K562 (cell line): ENCODE data around the gene SACM1L. TPM values are rescaled to one million over a fixed set of nuclear protein-coding genes. Genes with fewer than 3 reads are reported as not detected.

Experiments used
- ATAC-seq: fragments of 200-7000 bp; cut with Tn5 transposase; 3 replicates; pipeline ENCODE4 v1.9.1; 2020; ENCODE audit warnings: moderate library complexity
- BruUV-seq: library from RNA; stranded (reverse); fragments of 400-500 nt; replicated peaks from 2 replicates; lab custom pipeline; 2021; lab: Mats Ljungman, UMichigan
- CTCF ChIA-PET: fragments of 300-600 bp; formaldehyde crosslinking; extraction: SDS; loops from one replicate; lab custom pipeline; 2021; ENCODE audit warnings: low intra/inter-chr PET ratio; lab: Yijun Ruan, JAX
- POLR2A ChIA-PET: fragments of 300-600, 350-650 bp; sonication (Branson Sonifier 250); formaldehyde crosslinking; extraction: SDS; loops from one replicate; lab custom pipeline; 2021; ENCODE audit warnings: antibody characterized with exemption, inconsistent platforms; lab: Yijun Ruan, JAX
- DNase-seq, 4 experiments: peaks; one replicate each; pipeline versions ENCODE4 v3.0.0 to v3.0.0-alpha.2; 2011 to 2018; ENCODE audit warnings: low spot score in 3 of 4, mixed read lengths in 3 of 4; ENCODE audit errors: extremely low read depth in 1 of 4
- FAIRE-seq: peaks from 2 replicates; lab custom pipeline; 2011; peaks lifted over from hg19 to GRCh38; lab: Jason Lieb, UNC
- H2AFZ ChIP-seq: 2 replicates; pipeline ENCODE4 v1.6.0; 2011; ENCODE audit warnings: low read depth, low read length, control low read depth, inconsistent platforms
- H3K27ac ChIP-seq: fragments of 200-600 bp; 3 replicates; pipeline ENCODE4 v1.8.0; 2011; ENCODE audit warnings: low read depth, mild to moderate bottlenecking, control low read depth, inconsistent platforms, low read length, moderate library complexity, mixed read lengths; ENCODE audit errors: extremely low read depth
- H3K27me3 ChIP-seq, 2 experiments: fragments of 300-600 bp in 1 of 2; 2 replicates in 1 of 2; 3 replicates in 1 of 2; pipeline versions ENCODE4 v1.6.0 to v1.8.0; 2011; ENCODE audit warnings: inconsistent platforms in 2 of 2, low read length in 2 of 2, mild to moderate bottlenecking in 1 of 2, mixed read lengths in 1 of 2, moderate library complexity in 1 of 2; ENCODE audit not compliant: control insufficient read depth in 2 of 2, insufficient read depth in 2 of 2
- H3K36me3 ChIP-seq: fragments of 300-600 bp; 3 replicates; pipeline ENCODE4 v1.8.0; 2011; ENCODE audit warnings: mild to moderate bottlenecking, low read length, inconsistent platforms; ENCODE audit not compliant: control insufficient read depth, insufficient read depth
- H3K4me1 ChIP-seq, 2 experiments: fragments of 200-600 bp in 1 of 2; replicated peaks in 1 of 2; 2 replicates in 1 of 2; 3 replicates in 1 of 2; pipeline versions ENCODE4 v1.5.1 to v1.8.0; 2011; ENCODE audit warnings: inconsistent platforms in 2 of 2, low read length in 2 of 2, mild to moderate bottlenecking in 1 of 2, mixed read lengths in 1 of 2, moderate library complexity in 1 of 2; ENCODE audit not compliant: control insufficient read depth in 2 of 2, insufficient read depth in 2 of 2
- H3K4me2 ChIP-seq: 2 replicates; pipeline ENCODE4 v1.6.1; 2011; ENCODE audit warnings: low read length, control low read depth, inconsistent platforms, mixed read lengths; ENCODE audit not compliant: insufficient read depth
- H3K4me3 ChIP-seq: fragments of 200-600 bp; sonication (generic), shearing (Covaris generic); 2 replicates; pipeline ENCODE4 v1.5.1; 2016; ENCODE audit warnings: control low read depth, inconsistent platforms
- H3K79me2 ChIP-seq: fragments of 200-600 bp; 3 replicates; pipeline ENCODE4 v1.8.0; 2011; ENCODE audit warnings: low read length, inconsistent platforms; ENCODE audit not compliant: control insufficient read depth, insufficient read depth
- H3K9ac ChIP-seq, 2 experiments: 2 replicates each; pipeline versions ENCODE4 v1.6.0 to v1.6.1; 2011; ENCODE audit warnings: low read depth in 2 of 2, low read length in 2 of 2, control low read depth in 1 of 2, inconsistent platforms in 1 of 2, mild to moderate bottlenecking in 1 of 2, mixed read lengths in 1 of 2; ENCODE audit not compliant: insufficient read depth in 1 of 2
- H3K9me1 ChIP-seq: one replicate; pipeline ENCODE4 v1.6.0; 2011; ENCODE audit warnings: inconsistent platforms, mild to moderate bottlenecking, low read length, moderate library complexity; ENCODE audit not compliant: control insufficient read depth, insufficient read depth
- H3K9me3 ChIP-seq: replicated peaks from 2 replicates; pipeline ENCODE4 v1.5.1; 2011; ENCODE audit warnings: low read depth, low read length, inconsistent platforms; ENCODE audit not compliant: control insufficient read depth, insufficient read depth
- H4K20me1 ChIP-seq: replicated peaks from 2 replicates; pipeline ENCODE4 v1.6.1; 2011; ENCODE audit warnings: low read length, inconsistent platforms, mixed read lengths; ENCODE audit not compliant: control insufficient read depth, insufficient read depth
- ATF3 ChIP-seq, 2 experiments: fragments of 450-650 bp in 1 of 2; sonication (generic) in 1 of 2; formaldehyde crosslinking in 1 of 2; IDR thresholded peaks in 1 of 2; conservative IDR thresholded peaks in 1 of 2; 2 replicates each; pipeline versions ENCODE4 v1.6.1 to v1.8.1; 2016 to 2023; ENCODE audit warnings: mild to moderate bottlenecking in 2 of 2, moderate library complexity in 2 of 2, inconsistent platforms in 1 of 2, missing genetic modification reagents in 1 of 2
- FOSL1 ChIP-seq: fragments of 200-800 bp; sonication (Bioruptor generic); conservative IDR thresholded peaks from 2 replicates; pipeline ENCODE4 v1.6.1; 2016; ENCODE audit warnings: missing genetic modification characterization, missing compliant biosample characterization
- JUND ChIP-seq, 2 experiments: IDR thresholded peaks; 2 replicates in 1 of 2; 3 replicates in 1 of 2; pipeline ENCODE4 v1.6.1; 2011; ENCODE audit warnings: borderline replicate concordance in 2 of 2, low read depth in 2 of 2, low read length in 2 of 2, improper control_type of control experiment in 1 of 2, missing biosample characterization in 1 of 2, missing genetic modification characterization in 1 of 2, missing genetic modification reagents in 1 of 2
- MTA3 ChIP-seq: fragments of 450-650 bp; formaldehyde crosslinking; IDR thresholded peaks from 2 replicates; pipeline ENCODE4 v1.6.1; 2017; ENCODE audit warnings: mild to moderate bottlenecking, borderline replicate concordance
- WGBS: fragments of 100-300 bp; shearing (Covaris generic); methylation state at CpG from one replicate; pipeline ENCODE4 v1.1.6; 2016; ENCODE audit warnings: low coverage, mixed read lengths; ENCODE audit not compliant: insufficient coverage; ENCODE audit errors: missing lambda C conversion rate; 5-methylcytosine and 5-hydroxymethylcytosine counted together
- in situ Hi-C: fragments of 300-500 bp; cut with MboI; formaldehyde crosslinking; loops from 4 replicates; pipeline ENCODE4 v1.15.0; 2018; ENCODE audit warnings: inconsistent platforms, mixed read lengths
- intact Hi-C: fragments of 100-400 bp; cut with micrococcal nuclease; formaldehyde crosslinking; loops from 2 replicates; pipeline ENCODE4 v1.14.2; 2022
- polyA plus RNA-seq, 8 experiments: library from polyadenylated mRNA; depleted of rRNA in 4 of 8; stranded (reverse) in 5 of 8; unstranded in 3 of 8; fragments of >200 nt; fragmentation: Nextera tagmentation in 2 of 8; fragmentation: Illumina TruSeq in 1 of 8; extraction: Ambion mirVana in 2 of 8; extraction: Trizol in 1 of 8; gene quantifications; 2 replicates each; pipeline versions ENCODE4 v1.2.1 to v1.2.3, GENCODE V29; 2011 to 2014; ENCODE audit warnings: inconsistent platforms in 1 of 8, missing spikeins in 1 of 8
- total RNA-seq, 7 experiments: library from RNA; depleted of rRNA in 6 of 7; stranded (reverse); fragments of >200 nt in 6 of 7; fragmentation: Illumina TruSeq in 2 of 7; extraction: Trizol in 2 of 7; gene quantifications; 2 replicates each; pipeline versions ENCODE4 v1.2.1 to v1.2.3, GENCODE V29; 2011 to 2021; ENCODE audit warnings: low replicate concordance in 1 of 7
- TF ChIP-seq, protein P1 (sequence below): fragments of 450-650 bp; formaldehyde crosslinking; IDR thresholded peaks from 2 replicates; pipeline ENCODE4 v1.4.0; 2020; ENCODE audit warnings: mild to moderate bottlenecking
- TF ChIP-seq, protein P2 (sequence below), 2 experiments: IDR thresholded peaks; 2 replicates each; pipeline ENCODE4 v1.6.1; 2011; ENCODE audit warnings: borderline replicate concordance in 1 of 2, control low read depth in 1 of 2, low read depth in 1 of 2, low read length in 1 of 2, mild to moderate bottlenecking in 1 of 2, mixed read lengths in 1 of 2, moderate library complexity in 1 of 2; ENCODE audit not compliant: insufficient read depth in 1 of 2, insufficient read length in 1 of 2, poor library complexity in 1 of 2, severe bottlenecking in 1 of 2; ENCODE audit errors: extremely low read depth in 1 of 2

Gene SACM1L
- total and polyA plus RNA-seq, 9 of the 15 experiments (the other 6 are each of a cell fraction or from before 2014, with no cell fraction given) = 25.7 to 67.2 (median 40.3) TPM

GRCh38 chr3:45716790-45717336 lies 27.7 kb downstream of the SACM1L start:
- no peak overlapping the region for H3K27ac ChIP-seq
- no peaks in the 10 kb centered on the region for H3K4me1 ChIP-seq
- H2AFZ ChIP-seq = no peak overlapping the region
- POLR2A ChIA-PET = interaction anchor here (0.5 to 2.3 kb wide), 3 partner anchors 12 to 46 kb away, joined by 3 to 7 read pairs (median 3); no protein-coding TSS in a partner anchor
- 67% methylated on average over 3 of the region's 3 CpGs for WGBS
- no peak for FAIRE-seq
- H3K4me3 ChIP-seq = no peak overlapping the region
- BruUV-seq = no TSS peak
- H4K20me1 ChIP-seq = no peaks in the 10 kb centered on the region
- intact Hi-C loops (no loop called here), in situ Hi-C loops (no loop called here)
- H3K9ac ChIP-seq = no peak overlapping the region
- no peaks in the 10 kb centered on the region for H3K79me2 ChIP-seq
- no peak for ATAC-seq
- peak in 1 of 4 experiments; percentile 10 for DNase-seq
- no peaks in the 10 kb centered on the region for H3K9me3 ChIP-seq
- peaks cover 56% of the 10 kb centered on the region for H3K36me3 ChIP-seq
- no peaks in the 10 kb centered on the region for H3K9me1 ChIP-seq
- no peaks in the 10 kb centered on the region for H3K27me3 ChIP-seq
- CTCF ChIA-PET = no interaction called here
- TF ChIP-seq ATF3 (IDR thresholded peaks at IDR 0.05) = peak; percentile 77
- TF ChIP-seq ATF3 (CRISPR knock-in tag; conservative IDR thresholded peaks at IDR 0.05) = no peak
- TF ChIP-seq FOSL1 (tag) = peak; percentile 73
- TF ChIP-seq, protein P1, sequence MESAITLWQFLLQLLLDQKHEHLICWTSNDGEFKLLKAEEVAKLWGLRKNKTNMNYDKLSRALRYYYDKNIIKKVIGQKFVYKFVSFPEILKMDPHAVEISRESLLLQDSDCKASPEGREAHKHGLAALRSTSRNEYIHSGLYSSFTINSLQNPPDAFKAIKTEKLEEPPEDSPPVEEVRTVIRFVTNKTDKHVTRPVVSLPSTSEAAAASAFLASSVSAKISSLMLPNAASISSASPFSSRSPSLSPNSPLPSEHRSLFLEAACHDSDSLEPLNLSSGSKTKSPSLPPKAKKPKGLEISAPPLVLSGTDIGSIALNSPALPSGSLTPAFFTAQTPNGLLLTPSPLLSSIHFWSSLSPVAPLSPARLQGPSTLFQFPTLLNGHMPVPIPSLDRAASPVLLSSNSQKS (CRISPR knock-in tag) = no peak
- TF ChIP-seq JUND (IDR thresholded peaks at IDR 0.05; ENCODE audit: borderline replicate concordance, low read depth, low read length) = peak; percentile 63; the same call in 1 of the 2 replicates
- peak; percentile 51; the same call in 1 of the 3 replicates for TF ChIP-seq JUND (tag; IDR thresholded peaks at IDR 0.05; ENCODE audit: borderline replicate concordance, low read depth, low read length)
- TF ChIP-seq, protein P2, sequence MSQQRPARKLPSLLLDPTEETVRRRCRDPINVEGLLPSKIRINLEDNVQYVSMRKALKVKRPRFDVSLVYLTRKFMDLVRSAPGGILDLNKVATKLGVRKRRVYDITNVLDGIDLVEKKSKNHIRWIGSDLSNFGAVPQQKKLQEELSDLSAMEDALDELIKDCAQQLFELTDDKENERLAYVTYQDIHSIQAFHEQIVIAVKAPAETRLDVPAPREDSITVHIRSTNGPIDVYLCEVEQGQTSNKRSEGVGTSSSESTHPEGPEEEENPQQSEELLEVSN (IDR thresholded peaks at IDR 0.05; ENCODE audit: borderline replicate concordance in 1 of 2, extremely low read depth in 1 of 2, insufficient read depth in 1 of 2, insufficient read length in 1 of 2, low read depth in 1 of 2, low read length in 1 of 2, poor library complexity in 1 of 2, severe bottlenecking in 1 of 2) = no peak
- TF ChIP-seq MTA3 = no peak
- no peak overlapping the region for H3K4me2 ChIP-seq
